GM12892 (cell line): Measurements from ENCODE around the gene LRRC1.

Source experiments
- POLR2A ChIP-seq: IDR thresholded peaks from 2 replicates; pipeline ENCODE4 v1.6.1; 2011; ENCODE audit warnings: low read depth, low read length, control low read depth
- POLR2AphosphoS5 ChIP-seq: IDR thresholded peaks from 2 replicates; pipeline ENCODE4 v1.6.1; 2011; ENCODE audit warnings: low read depth, low read length, control low read depth

- no peak for TF ChIP-seq POLR2A
- TF ChIP-seq POLR2AphosphoS5: no peak
Observed at GRCh38 chr6:53947780-53948179, 153.0 kb downstream of the LRRC1 start.
